Muscle of arm (tissue), 12 donors: ENCODE measurements around the gene ROBO1. TPM values are rescaled to one million over a fixed set of nuclear protein-coding genes. Genes with fewer than 3 reads are reported as not detected.
A peak's percentile ranks its signal among the peaks of the same experiment; 100 is the strongest.
"Not testable (repeated sequence)": the region's sequence is repeated elsewhere in the genome, so short reads cannot be mapped to it uniquely, and the experiment has no call there.

Experiments used
- DNase-seq: peaks from one replicate; pipeline ENCODE4 v3.0.0-alpha.2; 2013
- polyA plus RNA-seq, 12 donors: library from polyadenylated mRNA; unstranded; fragments of 120-200 nt; gene quantifications; one replicate each; pipeline ENCODE4 v1.2.1, GENCODE V29; 2013; ENCODE audit not compliant: insufficient read length in 12 of 12

ROBO1 gene
- polyA plus RNA-seq, 12 donors = 35.6 to 199 (median 50.1) TPM; not detected in 1

GRCh38 chr3:78703944-78704343, 1063.9 kb downstream of the ROBO1 start:
- peak; percentile 45 for DNase-seq

- no peak for DNase-seq
Measured at GRCh38 chr3:78701537-78701936, 1066.3 kb downstream of the ROBO1 start.

GRCh38 chr3:78698431-78698830, 1069.4 kb downstream of the ROBO1 start:
- DNase-seq = peak; percentile 15

- DNase-seq = peak; percentile 69
Measured at GRCh38 chr3:78697426-78697825, 1070.4 kb downstream of the ROBO1 start.

- peak; percentile 47 for DNase-seq
Measured at GRCh38 chr3:78690766-78691165, 1077.0 kb downstream of the ROBO1 start.

GRCh38 chr3:78689378-78689777, 1078.4 kb downstream of the ROBO1 start:
- no peak for DNase-seq

- DNase-seq = no peak
Measured at GRCh38 chr3:78687520-78687919, 1080.3 kb downstream of the ROBO1 start.

- no peak for DNase-seq
Measured at GRCh38 chr3:78683284-78683683, 1084.5 kb downstream of the ROBO1 start.

GRCh38 chr3:78675119-78675805, 1092.5 kb downstream of the ROBO1 start:
- DNase-seq = not testable (repeated sequence)

- peak; percentile 51 for DNase-seq
Measured at GRCh38 chr3:78670746-78671145, 1097.1 kb downstream of the ROBO1 start.

GRCh38 chr3:78670094-78670493, 1097.7 kb downstream of the ROBO1 start:
- DNase-seq = no peak

GRCh38 chr3:78668302-78668701, 1099.5 kb downstream of the ROBO1 start:
- DNase-seq = no peak

- no peak for DNase-seq
Measured at GRCh38 chr3:78666470-78666800, 1101.4 kb downstream of the ROBO1 start.

- no peak for DNase-seq
Measured at GRCh38 chr3:78665776-78666469, 1101.9 kb downstream of the ROBO1 start.

- DNase-seq = no peak
Measured at GRCh38 chr3:78665101-78665500, 1102.7 kb downstream of the ROBO1 start.

- no peak for DNase-seq
Measured at GRCh38 chr3:78660957-78661356, 1106.8 kb downstream of the ROBO1 start.

GRCh38 chr3:78659386-78659987, 1108.3 kb downstream of the ROBO1 start:
- DNase-seq = peak; percentile 45

- DNase-seq = no peak
Measured at GRCh38 chr3:78647726-78648125, 1120.1 kb downstream of the ROBO1 start.

- DNase-seq = peak; percentile 65
Measured at GRCh38 chr3:78645628-78646310, 1122.0 kb downstream of the ROBO1 start.

GRCh38 chr3:78644847-78645246, 1123.0 kb downstream of the ROBO1 start:
- DNase-seq = no peak

GRCh38 chr3:78642226-78643035, 1125.4 kb downstream of the ROBO1 start:
- DNase-seq = no peak

GRCh38 chr3:78641703-78642102, 1126.1 kb downstream of the ROBO1 start:
- no peak for DNase-seq
